ENCODE measurements around the gene ERFL.

ERFL gene

DNA sequence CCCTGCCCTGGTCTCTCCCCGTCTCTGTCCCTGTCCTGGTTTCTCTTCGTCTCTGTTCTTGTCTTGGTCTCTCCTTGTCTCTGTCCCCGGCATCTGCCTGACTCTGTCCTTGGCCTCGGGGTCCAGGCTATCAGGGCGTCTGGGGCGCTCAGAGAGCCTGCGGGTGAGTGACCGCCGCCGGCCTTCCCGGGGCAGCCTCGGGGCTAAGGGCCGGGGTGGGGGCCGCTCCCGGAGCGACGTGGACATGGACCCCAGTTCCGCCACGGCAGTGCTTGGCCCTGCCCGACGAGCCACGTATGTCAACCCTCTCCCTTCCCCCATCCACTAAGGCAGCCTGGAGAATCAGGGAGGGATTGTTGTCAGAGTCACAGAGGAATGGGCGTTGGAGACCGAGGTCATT is 30.4 kb downstream of the ERFL start:
- DNase-seq (ENCODE audit: low spot score) = no peak

DNA sequence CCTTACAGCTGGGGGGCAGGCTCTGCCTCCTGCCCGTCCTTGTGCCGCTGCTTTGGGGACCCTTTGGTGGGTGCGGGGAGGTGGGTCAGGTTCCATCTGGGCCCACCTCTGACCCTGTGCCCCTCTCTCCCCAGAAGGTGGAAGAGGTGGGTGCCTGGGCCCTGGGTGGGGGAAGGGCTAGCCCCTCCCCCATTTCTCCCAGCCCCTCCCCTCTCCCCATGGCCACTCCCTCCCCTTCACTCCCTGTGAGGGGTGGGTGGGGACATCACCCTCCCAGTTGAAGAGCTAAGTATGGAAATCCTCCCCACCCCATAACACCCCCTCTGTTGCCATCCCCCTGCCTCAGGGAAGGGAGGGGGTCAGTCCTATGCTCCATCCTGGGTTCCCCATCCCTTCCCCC is 31.1 kb downstream of the ERFL start:
- DNase-seq (ENCODE audit: low spot score) = no peak

DNA sequence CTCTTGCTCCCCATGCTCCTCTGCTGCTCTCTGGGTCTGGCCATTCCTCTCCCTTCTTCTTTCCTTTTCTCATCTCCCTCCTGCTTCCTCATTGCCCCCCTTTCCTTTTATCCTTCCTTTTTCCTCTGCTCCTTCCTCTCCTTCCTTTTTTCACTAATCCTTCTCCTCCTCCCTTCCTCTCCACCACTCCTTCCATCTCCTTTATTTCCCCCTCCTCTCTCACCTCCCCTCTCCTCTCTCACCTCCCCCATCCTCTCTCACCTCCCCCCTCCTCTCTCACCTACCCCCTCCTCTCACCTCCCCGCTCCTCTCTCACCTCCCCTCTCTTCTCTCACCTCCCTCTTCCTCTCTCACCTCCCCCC is 31.7 kb downstream of the ERFL start:
- DNase-seq (ENCODE audit: low spot score) = no peak

DNA sequence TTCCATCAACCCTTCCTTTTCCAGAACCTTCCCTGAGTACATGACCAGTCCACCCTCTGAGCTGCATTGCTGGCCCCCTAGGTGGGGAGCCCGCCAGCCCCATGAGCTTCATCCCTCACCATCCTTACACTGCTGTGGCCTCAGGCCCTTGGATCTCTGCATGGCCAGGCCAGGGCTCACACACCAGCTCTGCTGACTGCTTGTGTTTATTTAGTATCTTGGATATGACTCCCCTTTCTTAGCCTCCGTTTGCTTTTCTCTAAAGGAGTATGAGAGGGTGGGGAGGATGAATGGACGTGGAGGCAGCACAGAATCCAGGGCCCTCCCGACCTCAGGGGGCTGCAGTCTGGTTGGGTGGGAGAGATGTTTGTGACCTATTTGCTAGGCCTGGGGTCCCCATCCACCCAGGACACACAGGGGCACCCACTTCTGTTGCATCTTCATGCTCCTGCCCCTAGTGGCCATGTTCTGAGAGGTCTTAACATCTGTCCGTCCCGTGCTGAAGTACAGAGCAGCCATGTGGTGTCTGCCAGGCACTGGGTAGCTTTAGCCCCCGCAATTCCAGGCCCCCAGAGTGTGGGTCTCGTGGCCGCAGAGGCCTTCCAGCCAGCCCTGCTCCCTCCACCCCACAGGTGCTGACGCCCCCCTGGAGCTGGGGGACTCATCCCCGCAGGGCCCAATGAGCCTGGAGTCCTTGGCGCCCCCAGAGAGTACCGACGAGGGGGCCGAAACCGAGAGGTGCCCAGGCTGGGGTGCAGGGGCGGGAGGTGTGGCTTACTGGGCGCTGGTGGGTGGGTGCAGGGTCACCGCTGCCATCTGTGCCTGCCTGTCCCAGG is 32.3 kb downstream of the ERFL start:
- no peak for DNase-seq (ENCODE audit: low spot score)

DNA sequence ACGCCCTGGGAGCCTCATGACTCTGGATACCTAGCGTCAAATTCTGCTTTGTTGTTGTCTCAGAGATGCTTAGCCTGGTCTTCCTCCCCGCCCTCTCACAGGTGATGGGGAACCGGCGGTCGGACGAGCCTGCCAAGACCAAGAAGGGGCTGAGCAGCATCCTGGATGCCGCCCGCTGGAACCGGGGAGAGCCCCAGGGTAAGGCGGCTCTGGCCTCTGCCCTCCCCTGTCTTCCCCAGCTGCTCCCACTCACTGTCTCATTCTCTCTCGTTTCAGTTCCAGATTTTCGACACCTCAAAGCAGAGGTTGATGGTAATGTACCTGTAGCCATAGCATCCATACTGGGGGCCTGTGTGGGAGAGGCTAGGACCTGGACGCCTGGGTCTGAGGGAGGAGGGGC is 33.9 kb downstream of the ERFL start:
- DNase-seq (ENCODE audit: low spot score) = no peak

DNA sequence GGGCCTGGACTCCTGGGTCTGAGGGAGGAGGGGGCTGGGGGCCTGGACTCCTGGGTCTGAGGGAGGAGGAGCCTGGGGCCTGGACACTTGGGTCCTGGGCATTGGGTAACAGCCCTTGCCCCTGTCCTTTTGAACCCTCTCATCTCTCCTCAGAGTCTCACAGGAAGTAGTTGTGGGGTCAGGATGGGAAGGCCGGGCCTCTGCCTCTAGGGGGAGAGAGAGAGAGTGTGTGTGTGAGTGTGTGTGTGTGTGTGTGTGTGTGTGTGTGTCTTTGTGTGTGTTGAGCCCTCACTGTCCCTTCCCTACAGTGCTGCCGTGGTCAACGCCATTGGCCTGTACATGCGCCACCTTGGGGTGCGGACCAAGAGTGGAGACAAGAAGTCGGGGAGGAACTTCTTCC is 34.4 kb downstream of the ERFL start:
- no peak for DNase-seq (ENCODE audit: low spot score)

DNA sequence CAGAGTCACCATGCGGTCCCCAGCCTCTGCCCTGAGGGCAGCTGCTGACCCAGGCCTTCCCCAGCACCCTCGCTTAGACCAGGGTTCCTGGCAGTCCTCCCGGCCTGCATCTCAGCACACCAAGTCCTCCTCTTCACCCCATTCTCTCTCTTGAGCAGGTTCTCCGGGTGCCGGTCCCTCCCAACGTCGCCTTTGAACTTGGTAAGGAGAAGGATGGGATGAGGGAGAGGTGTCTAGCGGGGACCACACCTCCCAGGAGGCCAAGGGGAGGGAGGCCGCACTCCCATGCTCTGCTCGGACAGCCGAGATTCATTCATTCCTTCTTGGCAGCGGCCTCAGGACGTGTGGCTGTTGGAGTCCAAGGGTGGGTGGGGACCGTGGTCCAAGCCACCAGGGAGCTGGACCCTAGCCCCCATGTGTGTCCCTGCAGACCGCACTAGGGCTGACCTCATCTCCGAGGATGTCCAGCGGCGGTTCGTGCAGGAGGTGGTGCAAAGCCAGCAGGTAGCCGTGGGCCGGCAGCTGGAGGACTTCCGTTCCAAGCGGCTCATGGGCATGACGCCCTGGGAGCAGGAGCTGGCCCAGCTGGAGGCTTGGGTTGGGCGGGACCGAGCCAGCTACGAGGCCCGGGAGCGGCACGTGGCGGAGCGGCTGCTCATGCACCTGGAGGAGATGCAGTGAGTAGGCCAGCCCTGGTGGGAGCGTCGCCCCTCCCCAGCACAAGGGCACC is 35.9 kb downstream of the ERFL start:
- DNase-seq (ENCODE audit: low spot score) = no peak

DNA sequence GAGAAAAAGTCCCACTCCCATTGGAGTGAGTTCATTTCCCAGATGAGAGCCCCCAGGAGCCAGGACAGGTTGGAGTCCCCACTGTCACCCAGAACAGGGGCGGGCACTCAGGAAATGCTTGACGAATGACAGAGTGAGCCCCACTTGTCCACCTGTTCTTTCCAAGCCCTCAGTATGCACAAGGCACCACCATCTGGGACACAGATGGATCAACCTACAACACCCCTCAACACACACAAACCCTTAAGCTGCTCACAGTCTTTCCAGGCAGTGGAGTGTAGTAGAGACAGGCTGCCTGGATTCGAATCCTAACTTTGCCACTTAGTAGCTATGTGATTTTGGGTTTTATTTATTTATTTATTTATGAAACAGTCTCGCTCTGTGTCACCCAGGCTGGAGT is 37.3 kb downstream of the ERFL start:
- DNase-seq (ENCODE audit: low spot score) = no peak

DNA sequence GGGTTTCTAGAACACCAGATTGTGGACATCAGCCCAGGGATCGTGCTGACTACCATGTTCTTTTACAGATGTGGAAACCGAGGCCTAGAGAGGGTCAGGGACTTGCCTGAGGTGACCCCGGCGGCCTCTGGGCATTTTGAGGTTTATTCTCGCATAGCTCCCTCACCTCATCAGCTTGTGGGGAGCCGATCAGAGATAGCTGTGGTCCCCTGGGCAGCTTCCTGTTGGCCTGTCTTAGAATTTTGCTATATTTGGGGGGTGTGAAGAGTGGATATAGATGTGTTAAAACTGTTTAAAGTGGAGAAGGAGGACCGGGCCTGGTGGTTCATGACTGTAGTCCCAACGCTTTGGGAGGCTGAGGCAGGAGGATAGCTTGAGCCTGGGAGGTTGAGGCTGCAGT is 38.4 kb downstream of the ERFL start:
- no peak for DNase-seq (ENCODE audit: low spot score)

DNA sequence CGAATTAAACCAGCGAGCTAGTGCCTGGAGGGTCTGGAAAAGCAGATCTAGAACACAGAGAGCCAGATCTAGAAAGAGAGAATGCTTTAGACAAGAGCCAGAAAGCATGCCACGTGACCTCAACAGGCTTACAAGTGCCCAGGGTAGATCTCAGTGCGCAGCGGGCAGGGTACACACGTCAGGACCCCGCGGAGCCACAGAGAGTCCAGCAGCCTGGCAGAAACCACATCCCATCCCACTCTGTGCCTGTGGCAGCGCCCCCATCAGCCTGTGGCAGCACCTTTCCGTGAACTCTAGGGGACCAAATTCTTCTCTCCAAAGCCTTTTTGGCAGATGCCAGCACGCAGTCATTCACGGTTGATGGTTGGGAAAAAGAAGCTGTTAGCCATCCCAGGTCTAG is 39.3 kb downstream of the ERFL start:
- no peak for DNase-seq (ENCODE audit: low spot score)

DNA sequence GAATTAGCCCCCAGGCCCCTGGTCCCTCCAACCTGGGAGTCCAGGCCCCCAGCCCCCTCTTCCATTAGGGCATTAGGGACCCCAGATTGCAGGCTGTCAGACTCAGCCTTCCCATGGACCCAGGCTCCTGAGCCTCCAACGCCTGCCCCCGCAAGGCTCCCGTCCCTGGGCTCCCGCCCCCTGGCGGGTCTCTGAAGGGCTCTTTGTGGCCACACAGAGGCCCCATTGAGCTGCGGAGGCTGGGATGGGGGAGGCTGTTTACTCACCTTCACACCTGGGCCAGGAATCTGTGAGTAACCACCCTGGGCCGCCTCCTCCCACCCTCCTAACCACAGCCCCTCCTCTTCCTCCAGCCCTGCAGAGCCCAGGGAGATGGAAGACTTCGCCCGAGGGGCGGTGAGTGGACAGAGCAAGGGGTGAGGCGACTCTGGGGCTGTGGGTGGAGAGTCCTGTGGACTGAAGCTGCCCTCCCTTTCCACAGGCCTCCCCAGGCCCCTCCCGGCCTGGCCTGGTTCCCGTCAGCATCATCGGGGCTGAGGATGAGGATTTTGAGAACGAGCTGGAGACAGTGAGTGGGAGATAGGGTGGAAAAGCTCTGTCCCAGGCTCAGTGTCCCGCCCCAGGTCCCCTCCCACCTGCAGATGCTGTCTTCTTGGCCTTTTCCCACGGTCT is 40.4 kb downstream of the ERFL start:
- DNase-seq (ENCODE audit: low spot score) = peak; percentile 88

DNA sequence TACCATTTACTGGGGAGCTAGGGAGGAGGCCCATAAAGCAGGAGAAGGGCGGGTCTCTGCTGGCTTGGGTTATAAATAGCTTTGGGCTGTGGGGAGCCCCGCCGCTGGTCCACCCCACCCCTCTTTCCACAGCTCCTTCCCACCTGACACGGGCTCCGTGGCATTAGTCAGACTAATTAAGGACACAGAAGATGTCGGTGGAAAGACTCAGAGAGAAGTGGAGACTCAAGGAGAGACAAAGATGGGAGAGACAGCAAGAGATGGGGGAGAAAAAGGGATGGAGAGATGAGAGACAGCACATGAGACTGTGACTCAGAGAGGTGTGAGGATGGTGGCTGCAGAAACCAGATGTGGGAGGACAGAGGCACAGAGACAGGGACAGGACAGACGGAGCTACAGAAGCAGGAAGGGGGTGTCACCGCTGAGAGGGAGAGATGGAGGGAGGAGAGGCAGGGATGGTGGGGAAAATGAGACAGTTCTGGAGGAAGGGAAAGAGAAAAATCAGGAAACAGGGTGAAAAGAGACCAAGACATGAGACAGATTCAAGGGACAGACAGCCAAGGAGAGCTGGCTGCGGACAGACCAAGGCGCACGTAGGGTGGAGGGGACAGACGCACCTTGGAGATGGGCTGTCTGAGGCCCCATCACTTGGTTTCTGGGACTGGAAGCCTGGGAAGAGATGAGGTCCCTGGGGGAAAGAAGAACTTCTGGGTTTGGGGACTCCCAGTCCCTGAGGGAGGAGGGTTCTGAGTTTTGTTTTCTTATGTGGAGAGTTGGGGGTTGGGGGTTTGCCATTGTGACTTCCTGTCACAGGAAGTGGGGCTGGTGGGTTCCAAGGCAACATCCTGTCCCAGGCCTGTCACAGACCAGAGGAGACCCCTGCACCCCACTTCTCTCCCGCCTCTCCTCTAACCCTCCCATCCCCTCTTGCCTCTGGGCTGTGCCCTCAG is 41.2 kb downstream of the ERFL start:
- peak; percentile 84 for DNase-seq (ENCODE audit: low spot score)

DNA sequence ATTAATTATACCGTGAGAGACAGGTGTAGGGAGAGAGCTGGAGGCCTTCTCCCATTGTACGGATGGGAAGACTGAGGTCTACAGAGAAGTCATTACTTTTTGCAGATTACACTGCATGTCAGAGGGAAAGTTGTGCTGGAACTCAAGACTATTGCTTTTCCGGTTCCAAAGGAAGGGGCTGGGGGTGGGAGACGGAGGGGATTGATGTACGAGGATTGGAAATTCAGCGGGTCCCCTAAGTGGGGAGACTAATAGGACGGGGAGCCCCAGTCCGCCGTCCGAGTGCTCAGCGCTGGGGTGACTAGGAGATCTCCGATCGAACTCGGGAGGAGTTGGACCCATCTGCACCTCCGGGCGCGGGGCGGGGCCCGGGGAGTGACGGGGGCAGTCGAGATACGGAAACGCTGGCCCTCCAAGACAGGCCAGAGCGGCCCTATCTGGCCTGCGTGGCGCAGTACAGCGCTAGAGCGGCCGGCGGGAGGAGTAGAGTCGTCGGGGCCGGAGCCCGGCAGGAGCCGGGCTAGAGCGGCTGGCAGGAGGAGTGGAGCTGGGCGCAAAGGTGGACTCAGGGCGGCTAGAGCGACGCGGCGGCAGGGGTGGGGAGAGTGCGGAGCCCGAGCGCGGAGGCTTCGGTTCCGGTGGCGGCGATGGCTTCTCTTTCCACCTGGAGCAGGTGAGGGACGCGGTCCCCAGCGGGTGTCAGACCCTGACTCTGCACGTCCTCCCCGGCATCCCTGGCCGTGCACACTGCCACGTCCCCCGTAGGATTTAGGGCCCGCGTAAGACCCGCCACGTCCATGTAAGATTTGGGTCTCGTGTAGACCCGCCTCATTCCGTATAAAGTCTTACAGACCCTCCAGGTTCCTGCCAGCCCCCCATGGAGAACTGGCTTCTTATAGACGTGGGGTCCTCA is 44.2 kb downstream of the ERFL start:
- peak; percentile 90 for DNase-seq (ENCODE audit: low spot score)

DNA sequence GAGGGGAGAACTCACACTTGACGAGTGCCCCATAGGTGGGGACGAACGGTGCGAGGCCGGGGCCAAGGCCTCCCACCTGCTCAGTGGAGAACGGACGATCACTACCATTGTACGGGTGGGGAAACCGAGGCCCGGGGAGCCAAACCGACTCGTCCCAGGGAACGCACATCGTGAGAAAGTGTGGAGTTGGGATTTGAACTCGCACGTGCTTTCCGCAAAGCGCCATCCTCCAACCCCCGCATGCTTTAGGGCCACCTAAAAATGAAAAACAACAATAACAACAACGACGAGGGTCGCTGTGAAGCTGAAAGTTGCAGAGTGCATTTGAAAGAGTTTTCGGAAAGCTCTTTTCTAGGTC is 44.8 kb downstream of the ERFL start:
- DNase-seq (ENCODE audit: low spot score) = no peak

DNA sequence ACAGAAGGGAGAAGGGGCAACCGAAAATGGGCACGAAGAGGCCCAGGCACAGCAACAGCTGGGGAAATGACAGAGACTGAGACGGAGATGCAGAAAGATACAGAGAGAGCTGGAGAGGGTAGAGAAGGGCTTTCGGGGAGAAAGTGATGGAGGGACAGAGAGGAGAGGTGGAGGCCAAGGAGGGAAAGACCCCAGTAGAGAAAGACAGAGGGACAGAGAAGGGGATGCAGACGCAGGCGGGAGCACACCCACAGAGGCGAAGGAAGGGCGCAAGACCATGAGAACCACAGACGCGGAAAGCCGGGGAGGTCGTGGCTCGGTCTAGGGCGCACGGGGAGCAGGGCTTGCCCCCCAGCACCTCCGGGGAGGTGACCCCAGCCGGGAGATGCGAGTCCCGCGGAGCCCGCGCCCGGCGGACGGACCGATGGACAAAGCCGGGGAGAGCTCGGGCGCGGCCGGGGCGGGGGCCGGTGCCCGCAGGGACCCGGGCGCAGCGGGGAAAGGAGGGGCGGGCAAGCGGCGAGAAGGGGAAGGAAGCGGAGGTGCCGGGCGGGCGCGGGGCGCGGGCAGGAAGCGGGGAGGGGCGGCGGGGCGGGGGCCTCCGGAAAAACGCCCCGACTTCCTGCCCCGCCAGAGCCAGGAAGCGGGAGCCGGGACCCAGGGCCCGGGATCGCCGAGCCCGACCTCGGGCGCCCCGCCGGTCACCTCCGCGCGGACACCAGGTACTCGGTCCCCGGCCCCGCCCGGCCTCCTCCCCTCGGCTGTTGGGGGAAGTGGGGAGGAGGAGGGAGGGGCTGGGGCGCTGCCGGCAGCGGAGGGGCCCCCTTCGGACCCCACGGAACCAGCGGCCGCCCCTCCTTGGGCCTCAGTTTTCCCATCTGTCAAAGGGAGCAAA is 45.4 kb downstream of the ERFL start, which contains the start of gene ARHGEF1:
Gene ARHGEF1 (plus strand): TSS at position 617 of the 895 bp plus-strand sequence. CDS start 4,899 bp downstream, outside the sequence.
- peak; percentile 64 for DNase-seq (ENCODE audit: low spot score)

DNA sequence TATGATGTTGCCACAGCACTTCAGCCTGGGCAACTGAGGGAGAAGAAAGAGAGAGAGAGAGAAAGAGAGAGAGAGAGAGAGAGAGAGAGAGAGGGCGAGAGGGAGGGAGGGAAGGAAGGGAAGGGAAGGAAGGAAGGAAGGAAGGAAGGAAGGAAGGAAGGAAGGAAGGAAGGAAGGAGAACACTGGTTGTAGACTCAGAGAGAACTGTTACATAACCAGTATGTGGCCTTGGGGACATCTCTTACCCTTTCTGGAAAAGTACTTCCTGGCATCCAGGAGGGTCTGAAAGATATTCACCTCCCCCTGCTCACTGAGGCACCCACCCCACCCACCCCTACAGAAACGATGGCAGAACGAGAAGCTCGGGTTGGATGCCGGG is 47.9 kb downstream of the ERFL start:
- no peak for DNase-seq (ENCODE audit: low spot score)

DNA sequence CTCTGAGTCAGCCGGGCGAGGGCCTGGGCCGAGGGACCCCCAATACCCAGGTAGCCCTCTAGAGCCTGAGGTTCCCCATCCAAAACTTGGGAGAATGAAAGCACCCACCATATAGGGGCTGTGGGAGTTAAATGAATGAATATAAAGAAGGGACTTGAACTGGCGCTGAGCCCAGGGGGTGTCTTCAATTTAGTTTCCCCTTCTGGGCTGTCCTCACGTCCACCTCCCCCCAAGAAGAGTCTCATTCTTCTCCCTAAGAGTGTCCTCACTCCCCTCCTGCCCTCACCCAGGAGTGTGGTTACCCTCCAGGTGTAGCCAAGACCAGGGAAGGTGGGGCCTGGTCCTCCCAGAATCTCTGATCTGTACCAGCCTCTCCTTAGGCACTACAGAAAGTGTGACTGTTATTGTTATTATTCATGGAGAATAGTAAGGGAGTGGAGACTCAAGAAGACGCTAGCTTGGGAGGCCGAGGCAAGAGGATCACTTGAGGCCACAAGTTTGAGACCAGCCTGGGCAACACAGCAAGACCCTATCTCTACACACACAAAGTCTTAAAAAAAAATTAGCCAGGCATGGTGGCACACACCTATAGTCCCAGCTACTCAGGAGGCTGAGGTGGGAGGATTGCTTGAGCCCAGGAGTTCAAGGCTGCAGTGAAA is 48.5 kb downstream of the ERFL start:
- no peak for DNase-seq (ENCODE audit: low spot score)

DNA sequence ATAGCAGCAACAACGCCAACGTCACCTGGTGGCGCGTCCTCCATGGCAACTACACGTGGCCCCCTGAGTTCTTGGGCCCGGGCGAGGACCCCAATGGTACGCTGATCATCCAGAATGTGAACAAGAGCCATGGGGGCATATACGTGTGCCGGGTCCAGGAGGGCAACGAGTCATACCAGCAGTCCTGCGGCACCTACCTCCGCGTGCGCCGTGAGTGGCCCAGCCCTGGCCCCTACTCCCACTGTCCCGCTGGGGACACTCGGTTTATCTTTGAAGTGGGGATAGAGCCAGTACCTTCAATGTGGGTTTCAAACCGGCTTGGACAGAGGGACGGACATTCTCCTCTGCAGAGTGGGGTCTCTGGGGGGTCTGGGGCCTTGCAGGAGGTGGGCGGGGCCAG is 49.2 kb downstream of the ERFL start:
- no peak for DNase-seq (ENCODE audit: low spot score)

Measured in CD4-positive, alpha-beta T cell treated with Interleukin-6 at 100 ng/mL for 8 hours (primary cell).